ENCODE data around the gene GRK5.

The GRK5 gene

GRCh38 chr10:119483839-119484238 is 276.5 kb downstream of the GRK5 start:
- Histone ChIP-seq H3K4me3 (ENCODE audit: low read length) (no peak overlapping the region), H4K20me1 (ENCODE audit: control insufficient read depth, insufficient read depth, low read depth, low read length) (no peaks in the 10 kb centered on the region), H3K27ac (ENCODE audit: low read depth, low read length) (no peak overlapping the region), H3K4me2 (ENCODE audit: low read length) (no peak overlapping the region), H3K4me1 (ENCODE audit: control insufficient read depth, low read length) (peaks cover 10% of the 10 kb centered on the region), H3K9me3 (ENCODE audit: control insufficient read depth, insufficient read depth, low read length) (no peaks in the 10 kb centered on the region), H3K79me2 (ENCODE audit: control insufficient read depth, low read length) (no peaks in the 10 kb centered on the region), H3K36me3 (ENCODE audit: control insufficient read depth, low read length) (no peaks in the 10 kb centered on the region), H3K27me3 (ENCODE audit: control insufficient read depth, low read length) (no peaks in the 10 kb centered on the region), H3F3A (ENCODE audit: control insufficient read depth, insufficient read depth) (no peaks in the 10 kb centered on the region), H3K9me2 (replicated peaks; ENCODE audit: control insufficient read depth, low read length) (no peaks in the 10 kb centered on the region)
- TF ChIP-seq CTCF (IDR thresholded peaks at IDR 0.05; ENCODE audit: low read depth, low read length, poor library complexity, severe bottlenecking) (no peak), EZH2phosphoT487 (IDR thresholded peaks at IDR 0.05; ENCODE audit: borderline replicate concordance, low read length) (no peak)

- Histone ChIP-seq H3K4me2 (ENCODE audit: low read length) (no peak overlapping the region), H3K27me3 (ENCODE audit: control insufficient read depth, low read length) (no peaks in the 10 kb centered on the region), H3K79me2 (ENCODE audit: control insufficient read depth, low read length) (no peaks in the 10 kb centered on the region)
These were observed 281.3 kb downstream of the GRK5 start for GRCh38 chr10:119488675-119489074.

GRCh38 chr10:119489991-119490326 is 282.6 kb downstream of the GRK5 start:
- no peaks in the 10 kb centered on the region for H4K20me1 ChIP-seq (ENCODE audit: control insufficient read depth, insufficient read depth, low read depth, low read length)
- H3K36me3 ChIP-seq (ENCODE audit: control insufficient read depth, low read length): no peaks in the 10 kb centered on the region
- peak overlapping the region; percentile 81 for H3K4me3 ChIP-seq (ENCODE audit: low read length)
- no peak overlapping the region for H3K27ac ChIP-seq (ENCODE audit: low read depth, low read length)
- H3K9me3 ChIP-seq (ENCODE audit: control insufficient read depth, insufficient read depth, low read length): no peaks in the 10 kb centered on the region
- H3F3A ChIP-seq (ENCODE audit: control insufficient read depth, insufficient read depth): no peaks in the 10 kb centered on the region; the same call in 1 of the 2 replicates
- H3K79me2 ChIP-seq (ENCODE audit: control insufficient read depth, low read length): no peaks in the 10 kb centered on the region
- H3K27me3 ChIP-seq (ENCODE audit: control insufficient read depth, low read length): no peaks in the 10 kb centered on the region
- TF ChIP-seq CTCF (IDR thresholded peaks at IDR 0.05; ENCODE audit: low read depth, low read length, poor library complexity, severe bottlenecking) (peak; percentile 51), EZH2phosphoT487 (IDR thresholded peaks at IDR 0.05; ENCODE audit: borderline replicate concordance, low read length) (no peak)
- peak overlapping the region; percentile 91 for H3K4me2 ChIP-seq (ENCODE audit: low read length)
- H3K9me2 ChIP-seq (replicated peaks; ENCODE audit: control insufficient read depth, low read length): no peaks in the 10 kb centered on the region
- peaks cover 16% of the 10 kb centered on the region for H3K4me1 ChIP-seq (ENCODE audit: control insufficient read depth, low read length)

More at GRCh38 chr10:119488675-119489074, 281.3 kb downstream of the GRK5 start:
- TF ChIP-seq CTCF (IDR thresholded peaks at IDR 0.05; ENCODE audit: low read depth, low read length, poor library complexity, severe bottlenecking) (no peak), EZH2phosphoT487 (IDR thresholded peaks at IDR 0.05; ENCODE audit: borderline replicate concordance, low read length) (no peak)
- Histone ChIP-seq H3K4me3 (ENCODE audit: low read length) (no peak overlapping the region), H3K4me1 (ENCODE audit: control insufficient read depth, low read length) (peaks cover 16% of the 10 kb centered on the region), H4K20me1 (ENCODE audit: control insufficient read depth, insufficient read depth, low read depth, low read length) (no peaks in the 10 kb centered on the region), H3K36me3 (ENCODE audit: control insufficient read depth, low read length) (no peaks in the 10 kb centered on the region), H3F3A (ENCODE audit: control insufficient read depth, insufficient read depth) (no peaks in the 10 kb centered on the region; the same call in 1 of the 2 replicates), H3K9me2 (replicated peaks; ENCODE audit: control insufficient read depth, low read length) (no peaks in the 10 kb centered on the region), H3K9me3 (ENCODE audit: control insufficient read depth, insufficient read depth, low read length) (no peaks in the 10 kb centered on the region), H3K27ac (ENCODE audit: low read depth, low read length) (no peak overlapping the region)
